ENCODE data around the gene WDR27. TPM values are rescaled to one million over a fixed set of nuclear protein-coding genes. Genes with fewer than 3 reads are reported as not detected.

WDR27 gene
- polyA plus RNA-seq, 2 of the 4 experiments (the other 2 are of a cell fraction), result 18.9 to 36.1 TPM

DNA sequence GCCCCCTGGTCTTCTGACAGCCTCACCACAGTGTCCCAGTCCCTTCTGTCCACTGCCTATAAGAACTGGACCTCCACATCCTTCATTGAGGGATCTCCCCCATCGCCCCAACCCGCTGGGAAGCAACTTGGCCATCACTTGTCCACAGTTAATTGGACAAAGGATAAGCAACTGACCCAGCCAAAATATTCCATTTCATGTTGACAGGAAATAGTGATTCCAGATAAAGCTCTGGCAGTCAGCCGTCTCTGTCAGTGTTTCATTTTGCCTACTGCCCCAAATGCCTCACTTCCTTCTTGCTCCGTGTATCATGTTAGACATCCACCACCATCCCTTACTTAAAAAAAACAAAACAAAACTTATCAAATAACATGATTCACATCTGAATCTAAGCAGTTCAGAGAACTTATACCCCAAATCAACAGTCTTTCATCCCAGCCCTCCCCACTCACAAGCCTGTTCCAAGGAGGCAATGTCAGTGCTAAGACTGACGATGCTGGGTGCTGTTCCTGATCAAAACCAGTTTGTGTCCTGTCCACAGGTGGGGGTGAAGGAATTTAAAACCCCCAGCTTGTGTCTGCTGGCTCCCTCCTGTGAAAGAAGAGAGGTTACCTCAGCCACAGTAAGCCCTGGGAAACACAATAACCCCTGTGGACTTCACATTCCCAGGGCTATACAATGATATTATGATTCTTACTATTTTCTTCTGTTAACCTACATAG lies 162.5 kb downstream of the WDR27 start (continued):
- TF ChIP-seq CBX2 (IDR thresholded peaks at IDR 0.05; ENCODE audit: borderline replicate concordance, low read depth) (no peak), NFE2L2 (conservative IDR thresholded peaks at IDR 0.05; ENCODE audit: low read length) (no peak), EHMT2 (IDR thresholded peaks at IDR 0.05; ENCODE audit: low read depth) (no peak), JUN (IDR thresholded peaks at IDR 0.05) (no peak), HEYL (CRISPR knock-in tag; IDR thresholded peaks at IDR 0.05) (no peak)
- TF ChIP-seq, protein P1, sequence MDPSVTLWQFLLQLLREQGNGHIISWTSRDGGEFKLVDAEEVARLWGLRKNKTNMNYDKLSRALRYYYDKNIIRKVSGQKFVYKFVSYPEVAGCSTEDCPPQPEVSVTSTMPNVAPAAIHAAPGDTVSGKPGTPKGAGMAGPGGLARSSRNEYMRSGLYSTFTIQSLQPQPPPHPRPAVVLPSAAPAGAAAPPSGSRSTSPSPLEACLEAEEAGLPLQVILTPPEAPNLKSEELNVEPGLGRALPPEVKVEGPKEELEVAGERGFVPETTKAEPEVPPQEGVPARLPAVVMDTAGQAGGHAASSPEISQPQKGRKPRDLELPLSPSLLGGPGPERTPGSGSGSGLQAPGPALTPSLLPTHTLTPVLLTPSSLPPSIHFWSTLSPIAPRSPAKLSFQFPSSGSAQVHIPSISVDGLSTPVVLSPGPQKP (IDR thresholded peaks at IDR 0.05; ENCODE audit: low read depth, low read length), result no peak

DNA sequence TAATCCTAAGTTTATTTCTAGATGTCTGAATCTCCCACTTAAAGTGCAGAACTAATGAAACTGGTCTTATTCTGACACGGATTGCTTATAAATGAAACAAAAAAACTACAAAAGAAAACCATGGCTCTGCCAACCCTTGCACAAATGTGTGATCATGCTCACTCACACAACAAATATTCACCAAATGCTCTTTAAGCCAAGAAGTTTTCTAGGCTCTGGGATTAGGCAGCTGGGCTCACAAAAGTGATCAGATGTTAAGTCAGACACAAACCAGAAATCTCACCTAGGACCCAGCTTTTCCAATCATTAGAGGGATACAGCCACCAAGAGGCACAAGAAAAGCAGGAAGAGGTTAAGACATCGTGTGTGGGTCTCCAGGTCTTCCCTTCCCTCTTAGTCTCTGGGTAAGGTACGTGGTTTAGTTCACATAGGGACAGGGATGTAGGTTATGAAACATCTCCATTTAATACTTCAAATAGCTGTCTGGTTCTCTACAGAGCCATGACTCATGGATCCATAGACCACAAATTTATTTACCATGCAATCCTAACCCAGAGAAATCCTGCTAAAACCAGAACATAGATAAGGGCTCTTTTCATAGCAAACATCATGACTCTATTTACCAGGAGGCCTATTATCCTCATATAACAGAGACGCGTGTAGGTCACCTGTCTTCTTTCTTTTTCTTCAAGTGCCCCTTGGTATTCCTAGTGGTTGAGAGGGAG lies 165.2 kb downstream of the WDR27 start:
- Histone ChIP-seq H3K4me1 (no peaks in the 10 kb centered on the region), H3K4me2 (no peak overlapping the region), H3K9me3 (peaks cover 8% of the 10 kb centered on the region; the same call in 1 of the 3 replicates), H3K27ac (no peak overlapping the region), H3K4me3 (no peak overlapping the region)
- CTCF ChIA-PET, result interaction anchor here (0.7 kb wide), 1 partner anchor 17 kb away, joined by 4 read pairs; no protein-coding TSS in a partner anchor
- FAIRE-seq (no peak), DNase-seq (ENCODE audit: low read depth in 1 of 2, low spot score in 1 of 2) (no peak), ATAC-seq (no peak)
- 69% methylated on average over 5 of the region's 5 CpGs for WGBS (ENCODE audit: missing lambda C conversion rate)
- no peak for TF ChIP-seq RARB (CRISPR knock-in tag; IDR thresholded peaks at IDR 0.05)
- POLR2A ChIA-PET, result no interaction called here

DNA sequence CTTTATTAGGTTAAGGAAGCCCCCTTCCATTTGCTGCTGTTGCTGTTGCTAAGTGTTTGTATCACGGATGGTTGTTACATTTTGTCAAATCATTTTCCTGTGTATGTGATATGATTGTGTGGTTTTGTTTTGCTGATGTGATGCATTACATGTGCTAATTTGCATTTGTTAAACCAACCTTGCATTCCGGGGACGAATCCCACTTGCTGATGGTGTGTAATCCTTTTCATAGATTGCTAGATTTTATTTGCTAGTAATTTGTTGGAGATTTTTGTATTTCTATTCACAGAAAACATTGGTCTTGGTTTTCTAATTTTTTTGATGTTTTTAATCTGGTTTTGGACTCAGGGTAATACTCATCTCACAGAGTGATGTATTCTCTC lies 167.8 kb downstream of the WDR27 start:
- CTCF ChIA-PET, result no interaction called here
- no peak overlapping the region for H3K27ac ChIP-seq
- TF ChIP-seq FOSB (CRISPR knock-in tag; IDR thresholded peaks at IDR 0.05), result no peak
- TF ChIP-seq, protein P2, sequence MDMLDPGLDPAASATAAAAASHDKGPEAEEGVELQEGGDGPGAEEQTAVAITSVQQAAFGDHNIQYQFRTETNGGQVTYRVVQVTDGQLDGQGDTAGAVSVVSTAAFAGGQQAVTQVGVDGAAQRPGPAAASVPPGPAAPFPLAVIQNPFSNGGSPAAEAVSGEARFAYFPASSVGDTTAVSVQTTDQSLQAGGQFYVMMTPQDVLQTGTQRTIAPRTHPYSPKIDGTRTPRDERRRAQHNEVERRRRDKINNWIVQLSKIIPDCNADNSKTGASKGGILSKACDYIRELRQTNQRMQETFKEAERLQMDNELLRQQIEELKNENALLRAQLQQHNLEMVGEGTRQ (IDR thresholded peaks at IDR 0.05), result no peak
- TF ChIP-seq RAD21 (conservative IDR thresholded peaks at IDR 0.05 in 1 of 2, IDR thresholded peaks at IDR 0.05 in 1 of 2), result no peak
- TF ChIP-seq BHLHE40 (IDR thresholded peaks at IDR 0.05; ENCODE audit: low read depth, low read length), result no peak
- no peak for TF ChIP-seq RFX5 (IDR thresholded peaks at IDR 0.05)
- no peak for TF ChIP-seq TFCP2L1 (CRISPR knock-in tag; IDR thresholded peaks at IDR 0.05)
- TF ChIP-seq, protein P3, sequence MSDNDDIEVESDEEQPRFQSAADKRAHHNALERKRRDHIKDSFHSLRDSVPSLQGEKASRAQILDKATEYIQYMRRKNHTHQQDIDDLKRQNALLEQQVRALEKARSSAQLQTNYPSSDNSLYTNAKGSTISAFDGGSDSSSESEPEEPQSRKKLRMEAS (IDR thresholded peaks at IDR 0.05), result no peak
- TF ChIP-seq POLR2A (IDR thresholded peaks at IDR 0.05; ENCODE audit: low read length), result no peak
- no peak for TF ChIP-seq NR3C1 (IDR thresholded peaks at IDR 0.05)
- TF ChIP-seq CBX8 (IDR thresholded peaks at IDR 0.05), result no peak
- TF ChIP-seq, protein P4, sequence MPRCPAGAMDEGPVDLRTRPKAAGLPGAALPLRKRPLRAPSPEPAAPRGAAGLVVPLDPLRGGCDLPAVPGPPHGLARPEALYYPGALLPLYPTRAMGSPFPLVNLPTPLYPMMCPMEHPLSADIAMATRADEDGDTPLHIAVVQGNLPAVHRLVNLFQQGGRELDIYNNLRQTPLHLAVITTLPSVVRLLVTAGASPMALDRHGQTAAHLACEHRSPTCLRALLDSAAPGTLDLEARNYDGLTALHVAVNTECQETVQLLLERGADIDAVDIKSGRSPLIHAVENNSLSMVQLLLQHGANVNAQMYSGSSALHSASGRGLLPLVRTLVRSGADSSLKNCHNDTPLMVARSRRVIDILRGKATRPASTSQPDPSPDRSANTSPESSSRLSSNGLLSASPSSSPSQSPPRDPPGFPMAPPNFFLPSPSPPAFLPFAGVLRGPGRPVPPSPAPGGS (IDR thresholded peaks at IDR 0.05), result no peak
- no peak for TF ChIP-seq TP53 (CRISPR knock-in tag; IDR thresholded peaks at IDR 0.05)
- no peak for TF ChIP-seq FOXS1 (CRISPR knock-in tag; IDR thresholded peaks at IDR 0.05)
- DNase-seq (ENCODE audit: low read depth in 1 of 2, low spot score in 1 of 2) (peak in 1 of 2 experiments; percentile 13), ATAC-seq (no peak), FAIRE-seq (no peak)
- WGBS (ENCODE audit: missing lambda C conversion rate), result 85% methylated on average over 3 of the region's 3 CpGs
- H3K4me1 ChIP-seq, result peaks cover 20% of the 10 kb centered on the region
- H3K4me3 ChIP-seq, result no peak overlapping the region
- POLR2A ChIA-PET, result no interaction called here
- no peak overlapping the region for H3K4me2 ChIP-seq
- H3K9me3 ChIP-seq, result peaks cover 8% of the 10 kb centered on the region; the same call in 1 of the 3 replicates
